ENCODE results near the gene PTPRA.
A peak's percentile ranks its signal among the peaks of the same experiment; 100 is the strongest.

PTPRA gene

GRCh38 chr20:2937902-2938301 lies 64.6 kb downstream of the PTPRA start:
- no peak for DNase-seq

GRCh38 chr20:2942439-2942838 lies 69.2 kb downstream of the PTPRA start:
- DNase-seq, result no peak

- no peak for DNase-seq
These were observed 74.0 kb downstream of the PTPRA start for GRCh38 chr20:2946988-2947961.

GRCh38 chr20:2948968-2949367 lies 75.7 kb downstream of the PTPRA start:
- no peak for DNase-seq

- DNase-seq, result no peak
These were observed 79.5 kb downstream of the PTPRA start for GRCh38 chr20:2952766-2953165.

- no peak for DNase-seq
These were observed 82.1 kb downstream of the PTPRA start for GRCh38 chr20:2955257-2955970.

GRCh38 chr20:2956480-2956879 lies 83.2 kb downstream of the PTPRA start:
- DNase-seq, result no peak

- DNase-seq, result no peak
These were observed 94.6 kb downstream of the PTPRA start for GRCh38 chr20:2967841-2968240.

GRCh38 chr20:2972126-2972525 lies 98.8 kb downstream of the PTPRA start:
- no peak for DNase-seq

GRCh38 chr20:2973574-2973973 lies 100.3 kb downstream of the PTPRA start:
- no peak for DNase-seq

GRCh38 chr20:2978519-2978918 lies 105.2 kb downstream of the PTPRA start:
- DNase-seq, result no peak

GRCh38 chr20:2981646-2982045 lies 108.4 kb downstream of the PTPRA start:
- DNase-seq, result no peak

GRCh38 chr20:2983508-2983907 lies 110.2 kb downstream of the PTPRA start:
- no peak for DNase-seq

GRCh38 chr20:2984028-2984501 lies 110.8 kb downstream of the PTPRA start:
- no peak for DNase-seq

- peak; percentile 36 for DNase-seq
These were observed 111.8 kb downstream of the PTPRA start for GRCh38 chr20:2984956-2985661.

- DNase-seq, result no peak
These were observed 113.2 kb downstream of the PTPRA start for GRCh38 chr20:2986466-2986865.

GRCh38 chr20:2987861-2988260 lies 114.6 kb downstream of the PTPRA start:
- DNase-seq, result no peak

- DNase-seq, result no peak
These were observed 118.3 kb downstream of the PTPRA start for GRCh38 chr20:2991532-2991931.

- DNase-seq, result no peak
These were observed 120.0 kb downstream of the PTPRA start for GRCh38 chr20:2993250-2993649.

- no peak for DNase-seq
These were observed 122.5 kb downstream of the PTPRA start for GRCh38 chr20:2995796-2996195.

GRCh38 chr20:2998728-2999127 lies 125.4 kb downstream of the PTPRA start:
- DNase-seq, result no peak

- DNase-seq, result no peak
These were observed 127.7 kb downstream of the PTPRA start for GRCh38 chr20:3000852-3001523.

- no peak for DNase-seq
These were observed 130.1 kb downstream of the PTPRA start for GRCh38 chr20:3003416-3003815.
